LNCAP (cell line): ENCODE measurements around the gene IRF6.

Experiments used
- TF ChIP-seq, protein P1 (sequence below): fragments of 450-650 bp; IDR thresholded peaks from 2 replicates; pipeline ENCODE4 v1.5.1; 2017; ENCODE audit warnings: mild to moderate bottlenecking

The IRF6 gene

DNA sequence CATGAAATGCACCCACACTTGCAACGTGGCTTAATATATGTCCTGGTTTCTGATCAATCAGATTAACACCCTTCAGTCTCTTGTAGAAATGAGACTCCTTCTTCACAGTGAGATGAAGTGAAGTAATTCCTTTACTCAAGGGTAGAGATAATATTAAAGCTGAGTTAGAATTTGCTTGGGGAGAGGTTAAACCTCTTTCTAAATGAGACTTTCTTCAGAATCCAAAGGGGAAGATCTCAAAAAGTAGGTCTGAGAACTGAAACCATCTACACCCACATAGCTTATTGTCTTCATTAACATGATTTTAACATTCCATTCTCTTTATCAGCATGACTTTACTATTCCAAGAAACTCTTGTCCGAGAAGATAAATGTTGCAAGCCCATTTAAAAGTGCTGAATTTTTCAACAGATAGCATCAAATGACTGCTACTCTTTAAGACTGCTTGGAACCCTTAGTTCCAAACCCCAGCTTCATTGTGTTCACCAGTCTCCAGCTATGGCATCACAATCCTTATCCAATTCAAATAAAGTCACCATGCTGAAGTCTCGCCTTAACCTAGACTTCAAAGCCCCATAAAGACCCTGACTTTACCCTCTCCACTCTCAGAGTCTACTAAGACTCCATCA, 69.3 kb downstream of the IRF6 start:
- TF ChIP-seq, protein P1, sequence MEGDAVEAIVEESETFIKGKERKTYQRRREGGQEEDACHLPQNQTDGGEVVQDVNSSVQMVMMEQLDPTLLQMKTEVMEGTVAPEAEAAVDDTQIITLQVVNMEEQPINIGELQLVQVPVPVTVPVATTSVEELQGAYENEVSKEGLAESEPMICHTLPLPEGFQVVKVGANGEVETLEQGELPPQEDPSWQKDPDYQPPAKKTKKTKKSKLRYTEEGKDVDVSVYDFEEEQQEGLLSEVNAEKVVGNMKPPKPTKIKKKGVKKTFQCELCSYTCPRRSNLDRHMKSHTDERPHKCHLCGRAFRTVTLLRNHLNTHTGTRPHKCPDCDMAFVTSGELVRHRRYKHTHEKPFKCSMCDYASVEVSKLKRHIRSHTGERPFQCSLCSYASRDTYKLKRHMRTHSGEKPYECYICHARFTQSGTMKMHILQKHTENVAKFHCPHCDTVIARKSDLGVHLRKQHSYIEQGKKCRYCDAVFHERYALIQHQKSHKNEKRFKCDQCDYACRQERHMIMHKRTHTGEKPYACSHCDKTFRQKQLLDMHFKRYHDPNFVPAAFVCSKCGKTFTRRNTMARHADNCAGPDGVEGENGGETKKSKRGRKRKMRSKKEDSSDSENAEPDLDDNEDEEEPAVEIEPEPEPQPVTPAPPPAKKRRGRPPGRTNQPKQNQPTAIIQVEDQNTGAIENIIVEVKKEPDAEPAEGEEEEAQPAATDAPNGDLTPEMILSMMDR: no peak
